IMR-90 (cell line): Measurements from ENCODE around the gene RAI14. TPM values are rescaled to one million over a fixed set of nuclear protein-coding genes. Genes with fewer than 3 reads are reported as not detected.

ENCODE experiments used
- ATAC-seq: fragments of 200-7000 bp; cut with Tn5 transposase; 2 replicates; pipeline ENCODE4 v1.9.1; 2020; ENCODE audit warnings: low read depth, mild to moderate bottlenecking, moderate library complexity
- BruUV-seq: library from RNA; stranded (reverse); fragments of 400-500 nt; replicated peaks from 2 replicates; lab custom pipeline; 2021; lab: Mats Ljungman, UMichigan
- CTCF ChIA-PET: fragments of 300-600 bp; formaldehyde crosslinking; extraction: SDS; loops from one replicate; lab custom pipeline; 2021; ENCODE audit warnings: antibody characterized with exemption; lab: Yijun Ruan, JAX
- POLR2A ChIA-PET: fragments of 300-600 bp; sonication (Branson Sonifier 250); formaldehyde crosslinking; loops from one replicate; lab custom pipeline; 2022; ENCODE audit warnings: antibody characterized with exemption; ENCODE audit not compliant: unreplicated experiment; lab: Charles Lee
- DNase-seq: peaks from one replicate; pipeline ENCODE4 v3.0.0; 2013
- H2AFZ ChIP-seq: replicated peaks from 2 replicates; pipeline ENCODE3; 2013; ENCODE audit warnings: low read length, mild to moderate bottlenecking; ENCODE audit not compliant: poor library complexity
- H2AK5ac ChIP-seq: 2 replicates; pipeline ENCODE4 v1.6.1; 2013; ENCODE audit warnings: low read depth, low read length, inconsistent platforms
- H2AK9ac ChIP-seq: replicated peaks from 2 replicates; pipeline ENCODE3; 2013; ENCODE audit warnings: mild to moderate bottlenecking, low read depth, low read length, moderate library complexity; ENCODE audit not compliant: poor library complexity
- H2BK120ac ChIP-seq: 2 replicates; pipeline ENCODE4 v1.6.1; 2013; ENCODE audit warnings: low read depth, low read length, inconsistent platforms
- H2BK15ac ChIP-seq: 3 replicates; pipeline ENCODE4 v1.6.1; 2013; ENCODE audit warnings: low read depth, low read length, inconsistent platforms
- H2BK20ac ChIP-seq: 2 replicates; pipeline ENCODE4 v1.6.1; 2013; ENCODE audit warnings: low read depth, mild to moderate bottlenecking, inconsistent platforms, low read length, moderate library complexity
- H2BK5ac ChIP-seq: 2 replicates; pipeline ENCODE4 v1.6.1; 2013; ENCODE audit warnings: mild to moderate bottlenecking, low read depth, low read length, inconsistent platforms; ENCODE audit not compliant: poor library complexity, severe bottlenecking
- H3K14ac ChIP-seq: replicated peaks from 2 replicates; pipeline ENCODE4 v1.6.1; 2013; ENCODE audit warnings: low read depth, low read length, inconsistent platforms
- H3K18ac ChIP-seq: 2 replicates; pipeline ENCODE4 v1.6.1; 2013; ENCODE audit warnings: low read depth, low read length, control low read depth
- H3K23ac ChIP-seq: 2 replicates; pipeline ENCODE4 v1.6.1; 2013; ENCODE audit warnings: low read depth, low read length, inconsistent platforms
- H3K27ac ChIP-seq: 2 replicates; pipeline ENCODE4 v1.5.1; 2013; ENCODE audit warnings: mild to moderate bottlenecking, control low read depth, low read length; ENCODE audit not compliant: insufficient read depth
- H3K27me3 ChIP-seq: 2 replicates; pipeline ENCODE4 v1.6.1; 2013; ENCODE audit warnings: low read length; ENCODE audit not compliant: control insufficient read depth, insufficient read depth
- H3K36me3 ChIP-seq: 2 replicates; pipeline ENCODE4 v1.6.1; 2013; ENCODE audit warnings: low read length, mixed read lengths; ENCODE audit not compliant: control insufficient read depth, insufficient read depth
- H3K4ac ChIP-seq: 2 replicates; pipeline ENCODE4 v1.6.1; 2013; ENCODE audit warnings: low read depth, low read length, inconsistent platforms
- H3K4me1 ChIP-seq: 2 replicates; pipeline ENCODE4 v1.6.1; 2013; ENCODE audit warnings: low read length, mixed read lengths; ENCODE audit not compliant: control insufficient read depth, insufficient read depth
- H3K4me2 ChIP-seq: 2 replicates; pipeline ENCODE4 v1.6.1; 2013; ENCODE audit warnings: low read depth, mild to moderate bottlenecking, control low read depth, low read length, moderate library complexity
- H3K4me3 ChIP-seq: 2 replicates; pipeline ENCODE4 v1.5.1; 2013; ENCODE audit warnings: low read depth, mild to moderate bottlenecking, control low read depth, low read length, moderate library complexity; ENCODE audit not compliant: insufficient read depth
- H3K56ac ChIP-seq: 2 replicates; pipeline ENCODE4 v1.6.1; 2013; ENCODE audit warnings: low read length, inconsistent platforms; ENCODE audit not compliant: insufficient read depth; ENCODE audit errors: extremely low read depth
- H3K79me1 ChIP-seq, 2 experiments: 2 replicates each; pipeline ENCODE4 v1.6.1; 2013; ENCODE audit warnings: low read length in 2 of 2, inconsistent platforms in 1 of 2, low read depth in 1 of 2
- H3K9ac ChIP-seq: 2 replicates; pipeline ENCODE4 v1.6.1; 2013; ENCODE audit warnings: low read depth, low read length, control low read depth
- H3K9me1 ChIP-seq: 2 replicates; pipeline ENCODE4 v1.6.1; 2013; ENCODE audit warnings: low read length, inconsistent platforms; ENCODE audit not compliant: insufficient read depth
- H3K9me3 ChIP-seq: 2 replicates; pipeline ENCODE4 v1.6.1; 2013; ENCODE audit warnings: low read length; ENCODE audit not compliant: control insufficient read depth, insufficient read depth
- H4K20me1 ChIP-seq: 2 replicates; pipeline ENCODE4 v1.6.1; 2013; ENCODE audit warnings: low read length, inconsistent platforms; ENCODE audit not compliant: insufficient read depth
- H4K5ac ChIP-seq: 2 replicates; pipeline ENCODE4 v1.6.1; 2013; ENCODE audit warnings: mild to moderate bottlenecking, low read depth, low read length, control low read depth
- H4K8ac ChIP-seq, 2 experiments: 2 replicates each; pipeline ENCODE4 v1.6.1; 2013; ENCODE audit warnings: low read depth in 2 of 2, low read length in 2 of 2, control low read depth in 1 of 2, inconsistent platforms in 1 of 2
- H4K91ac ChIP-seq: 2 replicates; pipeline ENCODE4 v1.6.1; 2013; ENCODE audit warnings: low read depth, low read length, inconsistent platforms; ENCODE audit not compliant: insufficient read depth
- BHLHE40 ChIP-seq: fragments of 150-350 bp; IDR thresholded peaks from 2 replicates; pipeline ENCODE4 v1.6.1; 2016; ENCODE audit warnings: mild to moderate bottlenecking, low read depth, low read length
- FOS ChIP-seq: fragments of 150-350 bp; IDR thresholded peaks from 2 replicates; pipeline ENCODE4 v1.6.1; 2016; ENCODE audit warnings: low read depth, low read length
- MAFK ChIP-seq: IDR thresholded peaks from 2 replicates; pipeline ENCODE4 v1.6.1; 2012; ENCODE audit warnings: low read depth, low read length, improper control_type of control experiment
- MAZ ChIP-seq: IDR thresholded peaks from 2 replicates; pipeline ENCODE4 v1.6.1; 2012; ENCODE audit warnings: low read depth, mild to moderate bottlenecking, low read length, improper control_type of control experiment, moderate library complexity, borderline replicate concordance
- WGBS, 2 experiments: methylation state at CpG; one replicate each; pipeline versions ENCODE4 v1.1.5 to v1.1.7; 2013; ENCODE audit warnings: missing lambda C conversion rate in 2 of 2; ENCODE audit not compliant: insufficient read length in 1 of 2; ENCODE audit errors: extremely low coverage in 2 of 2; 5-methylcytosine and 5-hydroxymethylcytosine counted together
- dilution Hi-C: fragments of 300-500 bp; cut with HindIII; formaldehyde crosslinking; loops from one replicate; pipeline ENCODE4 v1.14.3; 2018; ENCODE audit warnings: low sequenced_read_pairs; ENCODE audit not compliant: unreplicated experiment
- in situ Hi-C: fragments of 300-500 bp; cut with MboI; formaldehyde crosslinking; loops from 3 replicates; pipeline ENCODE4 v1.14.3; 2019; ENCODE audit warnings: low sequenced_read_pairs, inconsistent platforms, mixed read lengths
- intact Hi-C: fragments of 100-400 bp; cut with micrococcal nuclease; formaldehyde crosslinking; loops from 2 replicates; pipeline ENCODE4 v1.10.0; 2022
- polyA plus RNA-seq, 3 experiments: library from polyadenylated mRNA; depleted of rRNA; stranded (reverse); fragments of >200 nt; gene quantifications; 2 replicates each; pipeline ENCODE4 v1.2.3, GENCODE V29; 2012; ENCODE audit warnings: low replicate concordance in 1 of 3
- total RNA-seq: library from RNA; depleted of rRNA; stranded (reverse); fragments of >200 nt; gene quantifications from 2 replicates; pipeline ENCODE4 v1.2.3, GENCODE V29; 2012

Gene RAI14
- total and polyA plus RNA-seq, 2 of the 4 experiments (the other 2 are of a cell fraction), result 221 to 267 TPM

- peak overlapping the region; percentile 59; the same call in 1 of the 2 replicates for H2BK20ac ChIP-seq
- no peak overlapping the region for H3K27ac ChIP-seq
- peak overlapping the region; percentile 5; the same call in 1 of the 2 replicates for H2BK120ac ChIP-seq
- H4K20me1 ChIP-seq, result no peaks in the 10 kb centered on the region
- no TSS peak for BruUV-seq
- peak overlapping the region; percentile 4; the same call in 1 of the 3 replicates for H2BK15ac ChIP-seq
- peak overlapping the region; percentile 37; the same call in 1 of the 2 replicates for H3K18ac ChIP-seq
- intact Hi-C loops (no loop called here), in situ Hi-C loops (no loop called here), dilution Hi-C loops (no loop called here)
- peak overlapping the region in 1 of 2 experiments; percentile 26; a peak in 1 of 4 replicates for H4K8ac ChIP-seq
- H3K9me1 ChIP-seq, result peaks cover 8% of the 10 kb centered on the region
- no peak overlapping the region for H2BK5ac ChIP-seq
- H2AK5ac ChIP-seq, result peak overlapping the region; percentile 67
- H3K27me3 ChIP-seq, result no peaks in the 10 kb centered on the region
- no peak for ATAC-seq
- H4K91ac ChIP-seq, result peak overlapping the region; percentile 66
- ChIA-PET CTCF (no interaction called here), POLR2A (no interaction called here)
- H2AFZ ChIP-seq, result no peak overlapping the region
- no peaks in the 10 kb centered on the region for H3K9me3 ChIP-seq
- H3K4me2 ChIP-seq, result no peak overlapping the region
- peak overlapping the region; percentile 42; the same call in 1 of the 2 replicates for H4K5ac ChIP-seq
- H3K79me1 ChIP-seq, result peaks cover 2 to 6% of the 10 kb centered on the region in 2 experiments; a peak in 2 of 4 replicates
- no peak overlapping the region for H3K56ac ChIP-seq
- H3K9ac ChIP-seq, result no peak overlapping the region
- no peak for DNase-seq
- no peak overlapping the region for H2AK9ac ChIP-seq
- peak overlapping the region; percentile 28; the same call in 1 of the 2 replicates for H3K4ac ChIP-seq
- peaks cover 2% of the 10 kb centered on the region for H3K4me1 ChIP-seq
- WGBS, 2 experiments, result 80% methylated on average over 2 of the region's 5 CpGs; no CpG with 5 or more reads in 1 of the 2 experiments
- H3K4me3 ChIP-seq, result no peak overlapping the region
- TF ChIP-seq BHLHE40 (no peak), MAFK (no peak), FOS (no peak), MAZ (no peak)
- no peak overlapping the region for H3K23ac ChIP-seq
- H3K14ac ChIP-seq, result peak overlapping the region; percentile 25
- no peaks in the 10 kb centered on the region for H3K36me3 ChIP-seq
Observed at GRCh38 chr5:34620185-34620584, 35.9 kb upstream of the RAI14 start.
